SKM-1 treated with dmso at 0.1 percent for 144 hours (cell line): ENCODE data around the gene ZDHHC8.

Source experiments
- DNase-seq: peaks from one replicate; lab custom pipeline; 2025; ENCODE audit not compliant: unreplicated experiment; lab: John Stamatoyannopoulos, UW

ZDHHC8 gene

GRCh38 chr22:20095521-20095920, 36.1 kb upstream of the ZDHHC8 start:
- DNase-seq: no peak

GRCh38 chr22:20096574-20097420, 34.8 kb upstream of the ZDHHC8 start:
- DNase-seq: no peak

- DNase-seq: no peak
Observed at GRCh38 chr22:20099099-20099711, 32.4 kb upstream of the ZDHHC8 start.

- no peak for DNase-seq
Observed at GRCh38 chr22:20101638-20102037, 30.0 kb upstream of the ZDHHC8 start.

- DNase-seq: no peak
Observed at GRCh38 chr22:20102203-20102780, 29.3 kb upstream of the ZDHHC8 start.

- DNase-seq: no peak
Observed at GRCh38 chr22:20105456-20106204, 26.0 kb upstream of the ZDHHC8 start.

GRCh38 chr22:20106205-20106848, 25.3 kb upstream of the ZDHHC8 start:
- no peak for DNase-seq

GRCh38 chr22:20106849-20107237, 24.8 kb upstream of the ZDHHC8 start:
- DNase-seq: no peak

- DNase-seq: no peak
Observed at GRCh38 chr22:20107471-20107901, 24.1 kb upstream of the ZDHHC8 start.

GRCh38 chr22:20107951-20108756, 23.4 kb upstream of the ZDHHC8 start:
- DNase-seq: no peak

GRCh38 chr22:20108757-20109230, 22.8 kb upstream of the ZDHHC8 start:
- no peak for DNase-seq

- DNase-seq: no peak
Observed at GRCh38 chr22:20109411-20110358, 21.9 kb upstream of the ZDHHC8 start.

GRCh38 chr22:20110359-20110985, 21.1 kb upstream of the ZDHHC8 start:
- DNase-seq: no peak

GRCh38 chr22:20111045-20111688, 20.4 kb upstream of the ZDHHC8 start:
- DNase-seq: peak; percentile 12

GRCh38 chr22:20111689-20112622, 19.6 kb upstream of the ZDHHC8 start:
- no peak for DNase-seq

GRCh38 chr22:20112623-20113511, 18.7 kb upstream of the ZDHHC8 start:
- DNase-seq: no peak
